Transverse colon (tissue), 4 donors: ENCODE data around the gene RNF150.

Experiments used
- CTCF ChIP-seq, 5 experiments: fragments of 200-600 bp in 3 of 5; fragments of 450-650 bp in 2 of 5; sonication (generic) in 3 of 5; IDR thresholded peaks; 1 replicate in 2 of 5; 2 replicates in 3 of 5; pipeline ENCODE4 v1.5.1; 2016 to 2017; ENCODE audit warnings: antibody characterized with exemption in 5 of 5, inconsistent platforms in 3 of 5, mild to moderate bottlenecking in 2 of 5, moderate library complexity in 1 of 5
- EP300 ChIP-seq: sonication (generic); formaldehyde crosslinking; IDR thresholded peaks from one replicate; pipeline ENCODE4 v1.6.1; 2017; ENCODE audit warnings: antibody characterized with exemption, low read depth
- POLR2A ChIP-seq: fragments of 450-650 bp; IDR thresholded peaks from one replicate; pipeline ENCODE4 v1.6.1; 2016; ENCODE audit warnings: antibody characterized with exemption, mild to moderate bottlenecking, moderate library complexity
- POLR2AphosphoS5 ChIP-seq, 3 donors: sonication (generic); formaldehyde crosslinking; IDR thresholded peaks; one replicate each; pipeline ENCODE4 v1.6.1; 2016; ENCODE audit warnings: antibody characterized with exemption in 3 of 3

GRCh38 chr4:141066690-141067089 is 66.6 kb downstream of the RNF150 start:
- TF ChIP-seq CTCF (IDR thresholded peaks at IDR 0.05) (no peak), POLR2A (no peak), EP300 (no peak), POLR2AphosphoS5 (IDR thresholded peaks at IDR 0.05) (no peak)
